H1 (cell line): ENCODE data around the gene KCNJ16. TPM values are rescaled to one million over a fixed set of nuclear protein-coding genes. Genes with fewer than 3 reads are reported as not detected.

Experiments
- CTCF ChIA-PET: fragments of 300-600 bp; sonication (Branson Sonifier 250); formaldehyde crosslinking; loops from one replicate; lab custom pipeline; 2021; ENCODE audit not compliant: partially characterized antibody; lab: Charles Lee
- POLR2A ChIA-PET: fragments of 300-600 bp; sonication (Branson Sonifier 250); formaldehyde crosslinking; loops from one replicate; lab custom pipeline; 2021; ENCODE audit warnings: inconsistent platforms; ENCODE audit not compliant: partially characterized antibody; lab: Charles Lee
- DNase-seq, 2 experiments: peaks; one replicate each; pipeline versions ENCODE4 v3.0.0 to v3.0.0-alpha.2; 2010 to 2022; ENCODE audit warnings: low spot score in 2 of 2, low read depth in 1 of 2, mixed read lengths in 1 of 2
- FAIRE-seq: peaks from 2 replicates; lab custom pipeline; 2011; peaks lifted over from hg19 to GRCh38; lab: Jason Lieb, UNC
- H2AFZ ChIP-seq: 2 replicates; pipeline ENCODE4 v1.8.1; 2012; ENCODE audit warnings: low read length, inconsistent platforms
- H2AK5ac ChIP-seq: 2 replicates; pipeline ENCODE4 v1.6.1; 2013; ENCODE audit warnings: low read depth, low read length
- H2BK120ac ChIP-seq: replicated peaks from 2 replicates; pipeline ENCODE3; 2013; ENCODE audit warnings: low read depth, low read length, inconsistent platforms
- H2BK12ac ChIP-seq: 2 replicates; pipeline ENCODE4 v1.6.1; 2013; ENCODE audit warnings: low read depth, low read length
- H2BK15ac ChIP-seq: 2 replicates; pipeline ENCODE4 v1.6.1; 2013; ENCODE audit warnings: low read length
- H2BK20ac ChIP-seq: 2 replicates; pipeline ENCODE4 v1.6.1; 2013; ENCODE audit warnings: low read length
- H2BK5ac ChIP-seq: 2 replicates; pipeline ENCODE4 v1.6.1; 2013; ENCODE audit warnings: low read depth, low read length
- H3K14ac ChIP-seq: 2 replicates; pipeline ENCODE4 v1.6.1; 2013; ENCODE audit warnings: inconsistent platforms; ENCODE audit not compliant: insufficient read length
- H3K18ac ChIP-seq: 2 replicates; pipeline ENCODE4 v1.6.1; 2013; ENCODE audit warnings: low read length; ENCODE audit errors: extremely low read depth
- H3K23ac ChIP-seq: 2 replicates; pipeline ENCODE4 v1.6.1; 2013; ENCODE audit warnings: inconsistent platforms; ENCODE audit not compliant: insufficient read length
- H3K23me2 ChIP-seq: 2 replicates; pipeline ENCODE4 v1.6.1; 2013; ENCODE audit warnings: low read depth, low read length
- H3K27ac ChIP-seq: 2 replicates; pipeline ENCODE4 v1.6.1; 2011; ENCODE audit warnings: low read depth, low read length, inconsistent platforms
- H3K27me3 ChIP-seq, 4 experiments: replicated peaks in 1 of 4; 1 replicate in 1 of 4; 2 replicates in 3 of 4; pipeline versions ENCODE4 v1.6.1 to v1.8.1; 2011 to 2013; ENCODE audit warnings: low read length in 3 of 4, mild to moderate bottlenecking in 3 of 4, inconsistent platforms in 2 of 4, mixed read lengths in 2 of 4, moderate library complexity in 1 of 4; ENCODE audit not compliant: control insufficient read depth in 3 of 4, insufficient read depth in 3 of 4; ENCODE audit errors: extremely low read depth in 1 of 4
- H3K36me3 ChIP-seq, 4 experiments: 2 replicates each; pipeline versions ENCODE4 v1.6.1 to v1.8.1; 2011 to 2013; ENCODE audit warnings: mild to moderate bottlenecking in 4 of 4, low read length in 3 of 4, moderate library complexity in 2 of 4, control low read depth in 1 of 4, inconsistent platforms in 1 of 4; ENCODE audit not compliant: insufficient read depth in 4 of 4, control insufficient read depth in 2 of 4
- H3K4ac ChIP-seq: replicated peaks from 2 replicates; pipeline ENCODE3; 2013; ENCODE audit warnings: low read length, low read depth, mixed read lengths, inconsistent platforms; ENCODE audit not compliant: insufficient read length
- H3K4me1 ChIP-seq, 4 experiments: replicated peaks in 1 of 4; 1 replicate in 1 of 4; 2 replicates in 3 of 4; pipeline versions ENCODE4 v1.6.1 to v1.8.1; 2011 to 2013; ENCODE audit warnings: low read length in 3 of 4, inconsistent platforms in 2 of 4, mixed read lengths in 1 of 4; ENCODE audit not compliant: insufficient read depth in 4 of 4, control insufficient read depth in 3 of 4
- H3K4me2 ChIP-seq, 2 experiments: 2 replicates each; pipeline versions ENCODE4 v1.6.1 to v1.8.1; 2011 to 2013; ENCODE audit warnings: low read depth in 2 of 2, low read length in 2 of 2, control low read depth in 1 of 2, inconsistent platforms in 1 of 2, mild to moderate bottlenecking in 1 of 2; ENCODE audit not compliant: insufficient read depth in 1 of 2
- H3K4me3 ChIP-seq, 4 experiments: fragments of 200-600, 300-600 bp in 1 of 4; sonication (generic), shearing (Covaris generic), sonication (Bioruptor Twin) in 1 of 4; 2 replicates each; pipeline versions ENCODE4 v1.5.1 to v1.8.1; 2011 to 2016; ENCODE audit warnings: low read length in 4 of 4, low read depth in 3 of 4, control low read depth in 2 of 4, inconsistent platforms in 2 of 4, mild to moderate bottlenecking in 2 of 4, mixed read lengths in 1 of 4, moderate library complexity in 1 of 4; ENCODE audit not compliant: insufficient read depth in 2 of 4; ENCODE audit errors: extremely low read depth in 1 of 4
- H3K56ac ChIP-seq: replicated peaks from 2 replicates; pipeline ENCODE3; 2013; ENCODE audit warnings: low read depth, mild to moderate bottlenecking, mixed read lengths, low read length, inconsistent platforms; ENCODE audit not compliant: insufficient read length
- H3K79me1 ChIP-seq: 2 replicates; pipeline ENCODE4 v1.6.1; 2013; ENCODE audit warnings: low read depth, low read length, control low read depth
- H3K79me2 ChIP-seq, 2 experiments: 2 replicates each; pipeline versions ENCODE4 v1.6.1 to v1.8.1; 2012 to 2013; ENCODE audit warnings: low read length in 2 of 2, mild to moderate bottlenecking in 2 of 2, inconsistent platforms in 1 of 2; ENCODE audit not compliant: insufficient read depth in 2 of 2, control insufficient read depth in 1 of 2
- H3K9ac ChIP-seq, 4 experiments: replicated peaks in 1 of 4; 1 replicate in 1 of 4; 2 replicates in 3 of 4; pipeline versions ENCODE4 v1.6.1 to v1.8.1; 2011 to 2013; ENCODE audit warnings: low read depth in 3 of 4, low read length in 3 of 4, control low read depth in 2 of 4, mild to moderate bottlenecking in 2 of 4, moderate library complexity in 2 of 4, inconsistent platforms in 1 of 4; ENCODE audit errors: extremely low read depth in 1 of 4
- H3K9me3 ChIP-seq, 2 experiments: 2 replicates each; pipeline versions ENCODE4 v1.6.1 to v1.8.1; 2012 to 2013; ENCODE audit warnings: mild to moderate bottlenecking in 2 of 2, moderate library complexity in 2 of 2, control low read depth in 1 of 2, inconsistent platforms in 1 of 2, low read depth in 1 of 2, low read length in 1 of 2, mixed read lengths in 1 of 2; ENCODE audit not compliant: insufficient read depth in 2 of 2
- H4K20me1 ChIP-seq, 2 experiments: replicated peaks in 1 of 2; 2 replicates each; pipeline versions ENCODE3 to v1.8.1; 2011 to 2013; ENCODE audit warnings: inconsistent platforms in 2 of 2, low read length in 2 of 2, mild to moderate bottlenecking in 1 of 2; ENCODE audit not compliant: insufficient read depth in 2 of 2, control insufficient read depth in 1 of 2
- H4K5ac ChIP-seq: 2 replicates; pipeline ENCODE4 v1.6.1; 2013; ENCODE audit warnings: low read length, low read depth, mixed read lengths, inconsistent platforms; ENCODE audit not compliant: insufficient read length
- H4K8ac ChIP-seq: 2 replicates; pipeline ENCODE4 v1.8.0; 2013; ENCODE audit warnings: mild to moderate bottlenecking, moderate library complexity, low read length, inconsistent platforms; ENCODE audit not compliant: insufficient read depth; ENCODE audit errors: extremely low read depth
- H4K91ac ChIP-seq: replicated peaks from 2 replicates; pipeline ENCODE3; 2013; ENCODE audit warnings: low read length, mixed read lengths, inconsistent platforms; ENCODE audit not compliant: insufficient read length
- BACH1 ChIP-seq: IDR thresholded peaks from 2 replicates; pipeline ENCODE4 v1.6.1; 2012; ENCODE audit warnings: low read length, improper control_type of control experiment
- CBX5 ChIP-seq: fragments of 300-800, 300-1000 bp; sonication (generic); IDR thresholded peaks from 2 replicates; pipeline ENCODE4 v1.7.1; 2016; ENCODE audit warnings: antibody characterized with exemption, low read length, low read depth
- CHD1 ChIP-seq: IDR thresholded peaks from 2 replicates; pipeline ENCODE4 v1.6.1; 2012; ENCODE audit warnings: low read depth, low read length, improper control_type of control experiment
- EP300 ChIP-seq, 2 experiments: IDR thresholded peaks; 1 replicate in 1 of 2; 2 replicates in 1 of 2; pipeline ENCODE4 v1.6.1; 2011 to 2012; ENCODE audit warnings: low read depth in 2 of 2, low read length in 2 of 2, mild to moderate bottlenecking in 2 of 2, borderline replicate concordance in 1 of 2, inconsistent platforms in 1 of 2, moderate library complexity in 1 of 2
- HDAC2 ChIP-seq, 2 experiments: fragments of 300-600 bp in 1 of 2; sonication (generic) in 1 of 2; IDR thresholded peaks; 2 replicates each; pipeline ENCODE4 v1.6.1; 2011 to 2012; ENCODE audit warnings: low read depth in 2 of 2, low read length in 2 of 2, mild to moderate bottlenecking in 2 of 2, moderate library complexity in 2 of 2, borderline replicate concordance in 1 of 2, inconsistent platforms in 1 of 2
- JUND ChIP-seq: IDR thresholded peaks from 2 replicates; pipeline ENCODE4 v1.6.1; 2011; ENCODE audit warnings: mild to moderate bottlenecking, improper control_type of control experiment, low read length
- POU5F1 ChIP-seq: IDR thresholded peaks from 2 replicates; pipeline ENCODE4 v1.6.1; 2011; ENCODE audit warnings: low read depth, mild to moderate bottlenecking, low read length, moderate library complexity
- RBBP5 ChIP-seq: IDR thresholded peaks from 2 replicates; pipeline ENCODE4 v1.7.1; 2012; ENCODE audit warnings: low read depth, mild to moderate bottlenecking, inconsistent platforms, low read length, moderate library complexity, borderline replicate concordance
- RFX5 ChIP-seq: IDR thresholded peaks from 2 replicates; pipeline ENCODE4 v1.6.1; 2011; ENCODE audit warnings: low read depth, low read length, improper control_type of control experiment, borderline replicate concordance
- TBP ChIP-seq: IDR thresholded peaks from 2 replicates; pipeline ENCODE4 v1.6.1; 2011; ENCODE audit warnings: low read depth, low read length, improper control_type of control experiment
- YY1 ChIP-seq: IDR thresholded peaks from 2 replicates; pipeline ENCODE4 v1.6.1; 2011; ENCODE audit warnings: low read depth, mild to moderate bottlenecking, low read length
- WGBS, 2 experiments: shearing (Covaris generic) in 1 of 2; methylation state at CpG; one replicate each; pipeline versions ENCODE4 v1.1.6 to v1.1.7; 2013 to 2015; ENCODE audit warnings: low lambda C conversion rate in 2 of 2, mixed read lengths in 2 of 2, inconsistent platforms in 1 of 2, low coverage in 1 of 2, missing lambda C conversion rate in 1 of 2; ENCODE audit not compliant: insufficient replicate concordance in 2 of 2, insufficient coverage in 1 of 2, insufficient read length in 1 of 2; ENCODE audit errors: extremely low coverage in 1 of 2, missing lambda C conversion rate in 1 of 2; 5-methylcytosine and 5-hydroxymethylcytosine counted together
- polyA plus RNA-seq, 7 experiments: library from polyadenylated mRNA; depleted of rRNA in 3 of 7; stranded (reverse) in 5 of 7; unstranded in 2 of 7; fragments of >200 nt in 5 of 7; fragments of 200-250 nt in 2 of 7; gene quantifications; 1 replicate in 5 of 7; 2 replicates in 1 of 7; 4 replicates in 1 of 7; pipeline versions ENCODE4 v1.2.1 to v1.2.3, GENCODE V29; 2011 to 2013; ENCODE audit warnings: missing spikeins in 2 of 7, mixed read lengths in 2 of 7
- total RNA-seq: library from RNA; stranded (reverse); fragmentation: NEBNext Ultra II Directional; extraction: Animal tissue kit (Norgen Biotek cat#: 25700); gene quantifications from 2 replicates; pipeline ENCODE4 v1.2.1, GENCODE V29; 2021

KCNJ16 gene
- total and polyA plus RNA-seq, 2 of the 8 experiments (the other 6 are each of a cell fraction or from before 2014, with no cell fraction given), result not detected

GRCh38 chr17:70168044-70168976 lies 93.3 kb downstream of the KCNJ16 start:
- POLR2A ChIA-PET, result no interaction called here
- no peak overlapping the region for H3K18ac ChIP-seq
- no peaks in the 10 kb centered on the region for H4K20me1 ChIP-seq
- CTCF ChIA-PET, result interaction anchor here (0.6 to 2.5 kb wide), 12 partner anchors 9 to 561 kb away, joined by 3 to 13 read pairs (median 4); no protein-coding TSS in a partner anchor
- H3K36me3 ChIP-seq, result no peaks in the 10 kb centered on the region
- H2BK5ac ChIP-seq, result no peak overlapping the region
- peaks cover 0 to 29% (median 13%) of the 10 kb centered on the region in 4 experiments; a peak in 5 of 7 replicates for H3K27me3 ChIP-seq
- no peak overlapping the region for H2BK12ac ChIP-seq
- H3K14ac ChIP-seq, result no peak overlapping the region
- peak overlapping the region; percentile 78 to 84 (median 84) for H3K4me3 ChIP-seq
- H2BK120ac ChIP-seq, result no peak overlapping the region
- H2BK20ac ChIP-seq, result no peak overlapping the region
- H2AFZ ChIP-seq, result peak overlapping the region; percentile 88
- no peak overlapping the region for H3K23ac ChIP-seq
- peaks cover 15% of the 10 kb centered on the region for H3K23me2 ChIP-seq
- H4K91ac ChIP-seq, result no peak overlapping the region
- DNase-seq, result peak; percentile 10 to 65
- no peak overlapping the region for H2BK15ac ChIP-seq
- H3K79me1 ChIP-seq, result no peaks in the 10 kb centered on the region
- peak overlapping the region; percentile 63 for H4K8ac ChIP-seq
- no peak overlapping the region for H2AK5ac ChIP-seq
- 3% methylated on average over 45 of the region's 45 CpGs; no CpG with 5 or more reads in 1 of the 2 experiments for WGBS, 2 experiments
- peak overlapping the region; percentile 96 to 98 for H3K4me2 ChIP-seq
- H3K9me3 ChIP-seq, result no peaks in the 10 kb centered on the region
- no peaks in the 10 kb centered on the region for H3K79me2 ChIP-seq
- H4K5ac ChIP-seq, result no peak overlapping the region
- no peak overlapping the region for H3K4ac ChIP-seq
- peak; percentile 93 for FAIRE-seq
- H3K27ac ChIP-seq, result no peak overlapping the region
- no peaks in the 10 kb centered on the region; a peak in 2 of 7 replicates for H3K4me1 ChIP-seq
- H3K9ac ChIP-seq, result peak overlapping the region in 1 of 4 experiments; percentile 70; a peak in 2 of 7 replicates
- no peak overlapping the region for H3K56ac ChIP-seq
- TF ChIP-seq BACH1, result no peak
- no peak for TF ChIP-seq CBX5
- TF ChIP-seq POU5F1, result no peak
- TF ChIP-seq CHD1, result no peak
- peak; percentile 28; the same call in 1 of the 2 replicates for TF ChIP-seq TBP
- no peak for TF ChIP-seq HDAC2 (IDR thresholded peaks at IDR 0.05; ENCODE audit: borderline replicate concordance in 1 of 2, low read depth in 2 of 2, low read length in 2 of 2)
- no peak for TF ChIP-seq EP300 (IDR thresholded peaks at IDR 0.05; ENCODE audit: borderline replicate concordance in 1 of 2, low read depth in 2 of 2, low read length in 2 of 2)
- no peak for TF ChIP-seq JUND
- TF ChIP-seq RBBP5, result no peak
- TF ChIP-seq RFX5, result no peak
- no peak for TF ChIP-seq YY1
